Skeletal muscle tissue (tissue), 4 donors: ENCODE results near the gene METTL24. TPM values are rescaled to one million over a fixed set of nuclear protein-coding genes. Genes with fewer than 3 reads are reported as not detected.

Experiments used
- H3K27ac ChIP-seq: one replicate; pipeline ENCODE4 v1.7.0; 2013; ENCODE audit warnings: mild to moderate bottlenecking, low read depth, low read length, inconsistent platforms
- H3K27me3 ChIP-seq, 3 donors: one replicate each; pipeline ENCODE4 v1.7.0; 2013; ENCODE audit warnings: low read length in 3 of 3; ENCODE audit not compliant: control insufficient read depth in 3 of 3, insufficient read depth in 3 of 3
- H3K36me3 ChIP-seq, 3 donors: one replicate each; pipeline ENCODE4 v1.7.0; 2013; ENCODE audit warnings: low read length in 3 of 3; ENCODE audit not compliant: control insufficient read depth in 3 of 3, insufficient read depth in 3 of 3
- H3K4me1 ChIP-seq, 3 donors: one replicate each; pipeline ENCODE4 v1.7.0; 2013; ENCODE audit warnings: low read length in 3 of 3, mild to moderate bottlenecking in 3 of 3; ENCODE audit not compliant: control insufficient read depth in 3 of 3, insufficient read depth in 3 of 3
- H3K4me3 ChIP-seq, 3 donors: one replicate each; pipeline ENCODE4 v1.7.0; 2013; ENCODE audit warnings: low read length in 3 of 3
- H3K9ac ChIP-seq, 3 donors: one replicate each; pipeline ENCODE4 v1.7.0; 2013; ENCODE audit warnings: low read length in 3 of 3, mild to moderate bottlenecking in 3 of 3, moderate library complexity in 2 of 3, low read depth in 1 of 3
- H3K9me3 ChIP-seq, 3 donors: one replicate each; pipeline ENCODE4 v1.7.0; 2013; ENCODE audit warnings: low read length in 3 of 3; ENCODE audit not compliant: control insufficient read depth in 3 of 3
- total RNA-seq: library from RNA; depleted of rRNA; stranded (reverse); fragments of >200 nt; gene quantifications from one replicate; pipeline ENCODE4 v1.2.3, GENCODE V29; 2014
- donor health status: Osteomylitis.

Gene METTL24, protein sequence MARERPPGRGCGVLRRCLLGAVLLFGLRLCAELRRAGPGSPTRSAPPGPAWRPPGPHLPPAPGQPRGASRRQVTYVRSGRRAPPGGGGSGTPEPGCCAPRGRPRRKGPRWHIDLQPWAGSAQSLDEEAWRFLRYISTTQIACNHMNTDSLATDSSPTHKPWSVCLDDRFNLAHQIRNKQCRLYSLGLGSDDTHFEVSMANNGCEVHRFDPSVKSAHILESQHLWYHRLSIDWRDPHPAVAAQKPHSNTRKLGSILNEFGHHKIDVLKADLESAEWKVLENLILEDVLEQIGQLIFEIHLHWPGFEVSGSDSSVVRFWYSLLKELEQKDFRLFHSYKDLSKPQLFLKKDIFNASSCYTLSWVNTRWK
- total RNA-seq, result 0.52 TPM

DNA sequence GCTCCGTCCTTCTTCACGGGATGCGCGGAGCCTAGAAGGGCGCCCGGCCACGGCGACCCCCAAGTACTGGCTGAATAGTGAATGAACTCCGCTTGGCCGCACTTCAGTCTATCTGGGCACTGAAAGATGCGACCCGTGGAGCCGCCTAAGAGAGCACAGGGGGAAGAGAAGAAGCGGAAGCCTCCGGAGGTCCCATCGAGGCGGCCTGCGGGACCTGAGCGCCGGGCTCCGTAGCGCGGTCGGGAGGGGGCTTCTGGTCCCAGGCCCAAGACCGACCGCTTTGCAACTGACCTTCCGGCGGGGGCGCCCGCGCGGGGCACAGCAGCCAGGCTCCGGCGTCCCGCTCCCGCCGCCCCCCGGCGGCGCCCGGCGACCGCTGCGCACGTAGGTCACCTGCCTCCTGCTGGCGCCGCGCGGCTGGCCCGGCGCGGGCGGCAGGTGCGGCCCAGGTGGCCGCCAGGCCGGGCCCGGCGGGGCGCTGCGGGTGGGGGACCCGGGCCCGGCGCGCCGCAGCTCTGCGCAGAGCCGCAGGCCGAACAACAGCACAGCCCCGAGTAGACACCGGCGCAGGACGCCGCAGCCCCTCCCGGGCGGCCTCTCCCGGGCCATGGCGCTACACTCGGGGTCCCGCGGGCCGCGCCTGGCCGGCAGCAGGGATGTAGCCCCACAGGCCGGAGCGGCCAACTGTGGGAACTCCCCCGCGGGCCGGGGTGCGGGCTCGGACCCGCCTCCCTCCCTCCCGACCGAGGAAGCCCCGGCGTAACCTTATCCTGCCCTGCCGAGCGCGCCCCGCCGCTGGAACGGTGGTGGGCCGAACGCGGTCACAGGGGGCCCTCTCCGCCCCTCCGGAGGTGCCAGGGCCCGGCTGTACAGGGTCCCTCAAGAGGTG lies at the start of gene METTL24:
METTL24 (minus strand) TSS at position 686 of the 889 bp plus-strand sequence; CDS start at position 609, 77 bp downstream.
- H3K4me3 ChIP-seq, result peak within 1 kb of the TSS; percentile 44 to 66 (median 59)
- H3K9ac ChIP-seq, result peak within 1 kb of the TSS in 1 of 3 donors; percentile 73
- H3K27ac ChIP-seq, result no peak within 1 kb of the TSS
- H3K27me3 ChIP-seq, result peaks cover 8 to 30% (median 13%) of the 10 kb centered on the region in 3 donors
- no peaks in the 10 kb centered on the region for H3K36me3 ChIP-seq
- no peaks in the 10 kb centered on the region for H3K9me3 ChIP-seq
- H3K4me1 ChIP-seq, result peaks cover 0 to 6% (median 3%) of the 10 kb centered on the region in 3 donors

DNA sequence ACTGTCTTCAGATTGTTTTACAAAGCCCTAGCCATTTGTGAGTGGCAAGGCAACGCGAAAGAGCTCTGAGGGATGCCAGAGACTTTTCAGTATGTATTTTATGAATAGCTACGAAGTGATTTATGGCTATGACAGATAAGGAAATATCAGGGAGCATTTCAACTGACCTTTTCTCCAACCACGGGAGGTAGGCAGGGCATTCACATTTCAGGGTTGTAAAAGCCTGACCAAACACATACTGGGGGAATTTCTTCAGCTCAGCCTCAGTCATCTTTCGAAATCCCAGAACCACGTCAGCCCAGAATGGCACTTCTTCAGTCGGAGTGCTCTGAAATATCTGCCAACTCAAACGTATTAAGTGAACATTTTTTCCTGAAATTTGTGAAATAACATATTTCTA lies 46.5 kb upstream of the METTL24 start:
- no peak overlapping the region for H3K4me3 ChIP-seq
- no peak overlapping the region for H3K9ac ChIP-seq
- H3K9me3 ChIP-seq, result no peaks in the 10 kb centered on the region
- H3K36me3 ChIP-seq, result peaks cover 0 to 23% (median 3%) of the 10 kb centered on the region in 3 donors
- no peaks in the 10 kb centered on the region for H3K27me3 ChIP-seq
- no peak overlapping the region for H3K27ac ChIP-seq
- H3K4me1 ChIP-seq, result no peaks in the 10 kb centered on the region

DNA sequence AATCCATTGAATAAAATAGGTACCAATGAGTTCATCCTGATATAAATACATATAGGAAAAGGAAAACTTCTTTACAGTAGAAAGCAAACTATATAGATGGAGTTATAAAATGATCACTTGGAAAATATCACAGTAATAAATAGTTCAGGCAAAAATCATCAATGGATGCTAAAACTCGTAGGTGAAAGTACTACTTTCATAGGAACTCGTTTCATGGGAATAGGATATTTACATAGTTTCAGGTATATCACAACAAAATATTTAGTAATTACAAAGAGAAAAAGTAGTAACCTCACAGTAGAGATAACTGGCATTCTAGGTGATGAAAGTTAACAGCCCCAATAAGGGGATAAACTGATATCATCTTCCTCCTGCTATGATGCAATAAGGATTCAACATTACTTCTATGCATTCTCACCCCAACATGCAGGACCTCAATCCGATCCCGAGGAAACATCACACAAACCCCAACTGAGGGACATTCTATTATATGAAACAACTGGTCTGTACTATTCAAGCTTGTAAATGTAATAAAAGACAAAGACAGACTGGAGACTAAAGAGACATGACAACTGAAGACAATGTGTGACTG lies 43.5 kb upstream of the METTL24 start:
- Histone ChIP-seq H3K9me3 (no peaks in the 10 kb centered on the region), H3K9ac (no peak overlapping the region), H3K36me3 (peaks cover 0 to 9% (median 0%) of the 10 kb centered on the region in 3 donors), H3K27me3 (no peaks in the 10 kb centered on the region), H3K4me3 (no peak overlapping the region), H3K27ac (no peak overlapping the region), H3K4me1 (no peaks in the 10 kb centered on the region)

DNA sequence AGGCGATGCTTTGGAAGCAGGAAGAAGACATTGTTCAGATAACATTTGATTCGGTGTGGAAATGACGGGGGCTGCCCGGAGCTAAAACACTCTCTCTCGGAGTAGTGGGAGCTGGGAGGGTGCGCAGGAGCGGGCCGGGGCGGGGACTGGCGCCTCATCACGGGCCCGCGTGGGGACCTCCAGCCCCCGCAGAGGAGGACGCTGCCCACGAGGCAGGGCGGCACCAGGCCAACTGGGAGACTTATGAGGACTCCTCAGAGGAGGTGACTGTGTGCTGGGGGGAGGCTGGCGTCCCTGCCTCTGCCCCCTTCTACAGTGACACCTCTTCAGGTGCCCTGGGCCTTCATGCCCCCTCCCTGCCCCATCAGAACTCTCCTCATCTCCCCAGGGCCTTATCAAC lies 42.1 kb upstream of the METTL24 start:
- Histone ChIP-seq H3K4me1 (peaks cover 0 to 4% (median 0%) of the 10 kb centered on the region in 3 donors), H3K9me3 (no peaks in the 10 kb centered on the region), H3K9ac (peak overlapping the region in 1 of 3 donors; percentile 12), H3K36me3 (peaks cover 0 to 5% (median 3%) of the 10 kb centered on the region in 3 donors), H3K4me3 (peak overlapping the region; percentile 25 to 54 (median 51)), H3K27me3 (no peaks in the 10 kb centered on the region), H3K27ac (no peak overlapping the region)

DNA sequence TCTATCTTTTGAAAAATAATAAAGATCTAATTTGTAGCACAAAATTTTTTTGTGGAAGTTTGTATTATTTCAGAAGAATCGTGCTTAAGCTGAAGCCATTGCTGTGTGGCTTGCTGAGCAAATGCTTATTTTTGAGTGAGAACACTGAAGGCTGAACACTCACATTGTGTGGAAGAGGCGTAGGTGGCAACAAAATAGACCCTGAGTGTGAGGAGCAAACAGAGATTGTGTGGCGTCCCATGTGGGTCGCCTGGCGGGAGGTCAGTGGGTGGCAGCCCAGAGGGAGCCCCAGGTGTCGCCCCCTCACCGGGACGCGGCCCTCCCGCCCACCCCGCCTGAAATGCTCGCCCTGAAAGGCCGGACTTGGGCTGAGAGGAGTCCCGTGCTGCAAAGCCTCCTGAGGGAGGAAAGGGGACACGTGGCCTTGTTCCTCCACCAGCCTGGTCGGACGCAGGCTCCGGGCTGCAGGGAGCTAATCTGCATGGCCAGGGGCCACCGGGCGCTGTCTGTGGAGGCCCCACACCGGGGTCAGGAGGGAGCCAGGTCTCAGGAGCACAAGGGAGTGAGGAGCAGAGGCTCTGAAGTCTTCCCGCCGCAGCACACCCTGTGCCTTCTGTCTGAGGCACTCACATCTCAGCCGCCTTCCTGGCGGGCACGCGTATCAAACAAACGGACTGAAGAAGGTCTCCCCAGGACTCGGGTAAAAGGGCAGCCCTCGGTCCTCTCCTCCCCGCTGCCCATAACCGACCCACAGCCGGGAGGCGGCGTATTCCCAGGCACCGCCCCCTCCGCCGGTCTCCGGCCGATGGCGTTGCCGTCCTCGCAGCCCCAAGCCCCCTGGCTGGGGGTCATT lies 41.3 kb upstream of the METTL24 start:
- H3K27ac ChIP-seq, result no peak overlapping the region
- no peaks in the 10 kb centered on the region for H3K27me3 ChIP-seq
- H3K9ac ChIP-seq, result peak overlapping the region in 2 of 3 donors; percentile 12 to 41
- H3K36me3 ChIP-seq, result peaks cover 0 to 5% (median 3%) of the 10 kb centered on the region in 3 donors
- no peaks in the 10 kb centered on the region for H3K9me3 ChIP-seq
- peak overlapping the region; percentile 25 to 54 (median 51) for H3K4me3 ChIP-seq
- H3K4me1 ChIP-seq, result peaks cover 0 to 4% (median 0%) of the 10 kb centered on the region in 3 donors

DNA sequence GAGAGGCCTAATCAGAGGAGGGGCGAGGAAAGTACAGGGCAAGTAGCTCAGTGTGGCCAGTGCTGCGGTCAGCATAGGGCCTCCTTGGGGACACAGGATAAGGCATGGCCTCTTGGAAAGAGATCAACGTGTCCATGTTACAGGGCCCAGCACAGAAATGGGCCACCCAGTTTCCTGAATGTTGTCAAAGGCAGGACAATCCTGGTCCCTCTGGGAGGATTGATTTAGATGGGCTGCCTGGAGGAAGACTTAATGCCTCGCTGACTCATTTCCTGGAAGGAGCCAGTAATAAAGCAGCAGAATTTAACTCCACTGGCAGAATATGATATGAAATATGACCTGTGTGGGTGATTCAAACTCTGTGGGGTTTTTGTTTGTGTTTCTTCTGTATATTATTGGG lies 40.6 kb upstream of the METTL24 start:
- Histone ChIP-seq H3K36me3 (peaks cover 0 to 5% (median 3%) of the 10 kb centered on the region in 3 donors), H3K27me3 (no peaks in the 10 kb centered on the region), H3K9me3 (no peaks in the 10 kb centered on the region), H3K27ac (no peak overlapping the region), H3K9ac (no peak overlapping the region), H3K4me3 (no peak overlapping the region), H3K4me1 (peaks cover 0 to 4% (median 0%) of the 10 kb centered on the region in 3 donors)

DNA sequence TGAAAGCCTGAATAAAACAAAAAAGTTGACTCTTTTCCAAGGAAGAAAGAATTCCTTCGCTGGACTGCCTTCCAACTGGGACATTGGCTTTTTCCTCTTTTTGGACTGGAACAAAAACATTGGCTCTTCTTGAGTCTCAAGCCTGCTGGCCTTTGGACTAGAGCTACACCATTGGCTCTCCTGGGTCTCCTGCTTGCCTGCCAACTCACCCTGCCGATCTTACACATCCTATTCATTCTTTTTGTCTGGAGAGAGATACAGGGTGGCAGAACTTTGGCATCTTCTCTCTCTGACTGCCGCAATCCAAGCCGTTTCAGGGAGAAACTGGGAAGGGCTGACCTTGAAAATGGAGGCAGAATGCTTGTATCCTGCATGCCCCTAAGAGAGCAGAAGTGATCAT lies 37.1 kb upstream of the METTL24 start:
- peaks cover 5 to 12% (median 7%) of the 10 kb centered on the region in 3 donors for H3K36me3 ChIP-seq
- H3K9me3 ChIP-seq, result no peaks in the 10 kb centered on the region
- no peaks in the 10 kb centered on the region for H3K27me3 ChIP-seq
- H3K9ac ChIP-seq, result no peak overlapping the region
- H3K4me1 ChIP-seq, result peaks cover 0 to 4% (median 0%) of the 10 kb centered on the region in 3 donors
- no peak overlapping the region for H3K4me3 ChIP-seq
- H3K27ac ChIP-seq, result no peak overlapping the region

DNA sequence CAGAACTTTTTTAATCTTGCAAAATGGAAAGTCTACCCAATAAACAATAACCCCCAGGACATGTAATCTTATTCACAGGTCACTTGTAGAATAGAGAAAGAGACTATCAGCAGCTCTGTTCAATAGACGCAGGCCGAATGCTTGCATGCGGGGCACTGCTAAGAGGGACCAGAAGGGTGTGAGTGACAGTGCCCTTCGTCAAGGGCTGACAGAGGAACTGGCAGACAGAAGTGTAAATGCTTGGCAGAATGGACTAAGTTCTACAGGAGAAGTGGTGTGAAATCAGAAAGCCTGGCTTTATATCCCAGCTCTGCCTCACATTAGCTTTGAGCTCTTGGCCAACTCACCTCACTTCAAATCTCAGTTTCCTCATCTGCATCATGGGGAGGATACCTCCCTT lies 36.3 kb upstream of the METTL24 start:
- no peak overlapping the region for H3K9ac ChIP-seq
- H3K4me1 ChIP-seq, result peaks cover 0 to 4% (median 0%) of the 10 kb centered on the region in 3 donors
- no peaks in the 10 kb centered on the region for H3K9me3 ChIP-seq
- H3K4me3 ChIP-seq, result no peak overlapping the region
- H3K27ac ChIP-seq, result no peak overlapping the region
- H3K27me3 ChIP-seq, result no peaks in the 10 kb centered on the region
- peaks cover 5 to 12% (median 7%) of the 10 kb centered on the region in 3 donors for H3K36me3 ChIP-seq

DNA sequence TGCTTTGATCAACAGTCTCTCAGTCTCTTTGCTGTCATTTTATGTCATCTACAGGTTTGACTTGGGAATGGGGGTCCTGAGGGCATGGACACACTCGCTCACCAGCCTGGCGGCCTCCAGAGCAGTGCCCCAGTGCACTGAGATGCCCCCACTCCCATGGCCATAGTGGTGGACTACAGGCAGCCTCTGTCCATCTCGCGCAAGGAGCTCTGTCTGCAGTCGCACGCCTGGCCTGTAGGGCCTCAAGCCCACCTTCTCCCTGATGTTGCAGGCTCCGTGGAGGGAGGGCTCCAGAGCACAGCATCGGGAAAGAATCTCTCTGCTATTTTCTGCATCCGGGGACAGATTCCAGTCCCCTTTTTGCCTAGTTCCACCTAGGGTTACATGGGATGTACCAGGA lies 34.6 kb upstream of the METTL24 start:
- Histone ChIP-seq H3K4me3 (no peak overlapping the region), H3K9ac (no peak overlapping the region), H3K36me3 (peaks cover 5 to 12% (median 7%) of the 10 kb centered on the region in 3 donors), H3K27me3 (no peaks in the 10 kb centered on the region), H3K4me1 (peaks cover 0 to 4% (median 0%) of the 10 kb centered on the region in 3 donors), H3K9me3 (no peaks in the 10 kb centered on the region), H3K27ac (no peak overlapping the region)
